Natural killer cell (primary cell): ENCODE data around the gene CRELD1. TPM values are rescaled to one million over a fixed set of nuclear protein-coding genes. Genes with fewer than 3 reads are reported as not detected.
A peak's percentile ranks its signal among the peaks of the same experiment; 100 is the strongest.

Source experiments
- ATAC-seq, 3 donors: fragments of 150-1000 bp in 2 of 3; fragments of 200-7000 bp in 1 of 3; cut with Tn5 transposase; 1 replicate in 1 of 3; 2 replicates in 2 of 3; pipeline ENCODE4 v1.10.0; 2021; ENCODE audit warnings: mild to moderate bottlenecking in 2 of 3, moderate library complexity in 2 of 3
- DNase-seq, 2 donors: peaks; one replicate each; pipeline versions ENCODE4 v3.0.0 to v3.0.0-alpha.2; 2013 to 2021; ENCODE audit warnings: mixed read lengths in 1 of 2
- H3K27ac ChIP-seq: one replicate; pipeline ENCODE4 v1.5.1; 2013; ENCODE audit warnings: mild to moderate bottlenecking, low read length
- H3K27me3 ChIP-seq: one replicate; pipeline ENCODE4 v1.6.1; 2013; ENCODE audit warnings: low read length; ENCODE audit not compliant: control insufficient read depth, insufficient read depth
- H3K36me3 ChIP-seq: one replicate; pipeline ENCODE4 v1.6.1; 2013; ENCODE audit warnings: low read length; ENCODE audit not compliant: control insufficient read depth, insufficient read depth
- H3K4me1 ChIP-seq: one replicate; pipeline ENCODE4 v1.6.1; 2013; ENCODE audit warnings: low read length; ENCODE audit not compliant: control insufficient read depth, insufficient read depth
- H3K4me3 ChIP-seq: one replicate; pipeline ENCODE4 v1.5.1; 2013; ENCODE audit warnings: low read length
- H3K9me3 ChIP-seq: one replicate; pipeline ENCODE4 v1.6.1; 2013; ENCODE audit warnings: low read length; ENCODE audit not compliant: control insufficient read depth, insufficient read depth
- H3K27ac Mint-ChIP-seq, 2 donors: one replicate each; pipeline ENCODE4 v1.8.0; 2022; ENCODE audit warnings: mild to moderate bottlenecking in 2 of 2, mixed read lengths in 2 of 2, moderate library complexity in 1 of 2
- H3K27me3 Mint-ChIP-seq, 2 donors: one replicate each; pipeline ENCODE4 v1.8.0; 2022; ENCODE audit warnings: low read depth in 2 of 2, mixed read lengths in 2 of 2
- H3K36me3 Mint-ChIP-seq: one replicate; pipeline ENCODE4 v1.8.0; 2022; ENCODE audit warnings: mixed read lengths
- H3K4me1 Mint-ChIP-seq, 2 donors: one replicate each; pipeline ENCODE4 v1.8.0; 2022; ENCODE audit warnings: mixed read lengths in 2 of 2
- H3K4me3 Mint-ChIP-seq: one replicate; pipeline ENCODE4 v1.8.0; 2022; ENCODE audit warnings: mild to moderate bottlenecking, moderate library complexity, mixed read lengths
- H3K9me3 Mint-ChIP-seq, 2 donors: one replicate each; pipeline ENCODE4 v1.8.0; 2022; ENCODE audit warnings: mixed read lengths in 2 of 2
- CTCF ChIP-seq: fragments of 200-600 bp; IDR thresholded peaks from one replicate; pipeline ENCODE4 v1.8.0; 2022; ENCODE audit warnings: antibody characterized with exemption
- WGBS: methylation state at CpG from one replicate; pipeline ENCODE4 v1.1.7; 2013; ENCODE audit warnings: missing lambda C conversion rate; ENCODE audit not compliant: insufficient coverage; 5-methylcytosine and 5-hydroxymethylcytosine counted together
- intact Hi-C: fragments of 100-400 bp; cut with micrococcal nuclease; formaldehyde crosslinking; loops from one replicate; pipeline ENCODE4 v1.14.2; 2022
- total RNA-seq, 4 donors: library from RNA; stranded (reverse); fragments of 120-200 nt in 1 of 4; gene quantifications; one replicate each; pipeline versions ENCODE4 v1.2.3 to v1.2.4, GENCODE V29; 2013 to 2022

Gene CRELD1
- 10 to 100 TPM; 29.1 to 35.6 (median 32.9) TPM for total RNA-seq
- total RNA-seq (2013), result 31.8 TPM

GRCh38 chr3:9933561-9934234 is at the start of gene CRELD1:
TSS of gene CRELD1 (plus strand) at chr3:9933834. CDS start at chr3:9934439, 605 bp downstream.
- TF ChIP-seq CTCF, result no peak
- H3K27me3 ChIP-seq, result no peaks in the 10 kb centered on the region
- intact Hi-C loops, result loop anchor here (2.0 to 5.0 kb wide), 6 partner anchors 43 to 291 kb away; partner anchors contain the start of genes BRK1, EMC3, FANCD2 and JAGN1
- ATAC-seq, result peak; percentile 82 to 92 (median 83)
- peak; percentile 98 to 99 for DNase-seq
- H3K27ac Mint-ChIP-seq, result peak within 1 kb of the TSS; percentile 97 to 99
- peak within 1 kb of the TSS; percentile 78 for H3K4me3 ChIP-seq
- peaks cover 29% of the 10 kb centered on the region for H3K4me1 ChIP-seq
- no peaks in the 10 kb centered on the region for H3K27me3 Mint-ChIP-seq
- peaks cover 16% of the 10 kb centered on the region for H3K36me3 ChIP-seq
- no peaks in the 10 kb centered on the region for H3K9me3 Mint-ChIP-seq
- WGBS, result under 1% methylated on average over 50 of the region's 50 CpGs
- no peaks in the 10 kb centered on the region for H3K36me3 Mint-ChIP-seq
- H3K9me3 ChIP-seq, result no peaks in the 10 kb centered on the region
- H3K4me1 Mint-ChIP-seq, result peaks cover 44 to 50% of the 10 kb centered on the region in 2 donors
- peak within 1 kb of the TSS; percentile 98 for H3K4me3 Mint-ChIP-seq
- peak within 1 kb of the TSS; percentile 93 for H3K27ac ChIP-seq

GRCh38 chr3:9884555-9885165 is 49.0 kb upstream of the CRELD1 start:
- intact Hi-C loops, result no loop called here
- Mint-ChIP-seq H3K9me3 (no peaks in the 10 kb centered on the region), H3K4me1 (peaks cover 7 to 13% of the 10 kb centered on the region in 2 donors), H3K4me3 (no peak overlapping the region), H3K27me3 (no peaks in the 10 kb centered on the region), H3K36me3 (no peaks in the 10 kb centered on the region), H3K27ac (no peak overlapping the region)
- no peaks in the 10 kb centered on the region for H3K36me3 ChIP-seq
- WGBS, result 95% methylated on average over 9 of the region's 11 CpGs
- no peaks in the 10 kb centered on the region for H3K27me3 ChIP-seq
- DNase-seq, result no peak
- TF ChIP-seq CTCF, result no peak
- no peak overlapping the region for H3K4me3 ChIP-seq
- no peak overlapping the region for H3K27ac ChIP-seq
- no peak for ATAC-seq
- no peaks in the 10 kb centered on the region for H3K4me1 ChIP-seq
- no peaks in the 10 kb centered on the region for H3K9me3 ChIP-seq

GRCh38 chr3:9886328-9886727 is 47.3 kb upstream of the CRELD1 start:
- Mint-ChIP-seq H3K27ac (no peak overlapping the region), H3K4me3 (no peak overlapping the region), H3K9me3 (no peaks in the 10 kb centered on the region), H3K27me3 (no peaks in the 10 kb centered on the region), H3K4me1 (peaks cover 13 to 29% of the 10 kb centered on the region in 2 donors), H3K36me3 (no peaks in the 10 kb centered on the region)
- ATAC-seq, result no peak
- intact Hi-C loops, result no loop called here
- no peak overlapping the region for H3K4me3 ChIP-seq
- no peak overlapping the region for H3K27ac ChIP-seq
- no peaks in the 10 kb centered on the region for H3K36me3 ChIP-seq
- TF ChIP-seq CTCF, result no peak
- DNase-seq, result no peak
- H3K4me1 ChIP-seq, result peaks cover 10% of the 10 kb centered on the region
- no peaks in the 10 kb centered on the region for H3K9me3 ChIP-seq
- H3K27me3 ChIP-seq, result no peaks in the 10 kb centered on the region
